HG03354 (cell line): ENCODE data around the gene SAMD4A.
A peak's percentile ranks its signal among the peaks of the same experiment; 100 is the strongest.
"Not testable (repeated sequence)": the region's sequence is repeated elsewhere in the genome, so short reads cannot be mapped to it uniquely, and the experiment has no call there.

Experiments
- ATAC-seq: cut with Tn5 transposase; IDR thresholded peaks from one replicate; pipeline ENCODE4 v1.9.1; 2021; ENCODE audit warnings: mild to moderate bottlenecking; ENCODE audit not compliant: unreplicated experiment, poor library complexity, severe bottlenecking

SAMD4A gene

GRCh38 chr14:54591461-54591860 lies 24.5 kb downstream of the SAMD4A start:
- ATAC-seq = no peak

- no peak for ATAC-seq
Observed at GRCh38 chr14:54591866-54592265, 24.9 kb downstream of the SAMD4A start.

GRCh38 chr14:54593860-54594259 lies 26.9 kb downstream of the SAMD4A start:
- ATAC-seq = no peak

- no peak for ATAC-seq
Observed at GRCh38 chr14:54594537-54594936, 27.6 kb downstream of the SAMD4A start.

GRCh38 chr14:54597795-54598443 lies 31.0 kb downstream of the SAMD4A start:
- ATAC-seq = no peak

- ATAC-seq = no peak
Observed at GRCh38 chr14:54599966-54600716, 33.2 kb downstream of the SAMD4A start.

GRCh38 chr14:54600717-54601109 lies 33.8 kb downstream of the SAMD4A start:
- no peak for ATAC-seq

GRCh38 chr14:54603362-54603761 lies 36.4 kb downstream of the SAMD4A start:
- ATAC-seq = no peak

GRCh38 chr14:54606178-54606577 lies 39.2 kb downstream of the SAMD4A start:
- no peak for ATAC-seq

GRCh38 chr14:54606631-54607133 lies 39.8 kb downstream of the SAMD4A start:
- ATAC-seq = no peak

GRCh38 chr14:54609576-54609975 lies 42.6 kb downstream of the SAMD4A start:
- no peak for ATAC-seq

- no peak for ATAC-seq
Observed at GRCh38 chr14:54610051-54610977, 43.4 kb downstream of the SAMD4A start.

GRCh38 chr14:54614296-54614695 lies 47.4 kb downstream of the SAMD4A start:
- no peak for ATAC-seq

GRCh38 chr14:54617467-54617866 lies 50.5 kb downstream of the SAMD4A start:
- no peak for ATAC-seq

- ATAC-seq = no peak
Observed at GRCh38 chr14:54621686-54622085, 54.8 kb downstream of the SAMD4A start.

- peak; percentile 72 for ATAC-seq
Observed at GRCh38 chr14:54622192-54622958, 55.4 kb downstream of the SAMD4A start.

- ATAC-seq = no peak
Observed at GRCh38 chr14:54623279-54624004, 56.5 kb downstream of the SAMD4A start.

GRCh38 chr14:54624005-54624358 lies 57.1 kb downstream of the SAMD4A start:
- not testable (repeated sequence) for ATAC-seq

- no peak for ATAC-seq
Observed at GRCh38 chr14:54625112-54625511, 58.2 kb downstream of the SAMD4A start.
